ENCODE results near the gene DOCK4. TPM values are rescaled to one million over a fixed set of nuclear protein-coding genes. Genes with fewer than 3 reads are reported as not detected.

Gene DOCK4
- total RNA-seq, 1 experiment from 2014 or later = 4.9 TPM

GRCh38 chr7:111705807-111706206 lies 500.4 kb downstream of the DOCK4 start:
- Histone ChIP-seq H2AFZ (ENCODE audit: low read length) (no peak overlapping the region), H3K9me3 (ENCODE audit: control insufficient read depth, low read depth, low read length) (no peaks in the 10 kb centered on the region), H4K5ac (ENCODE audit: insufficient read length, low read depth, low read length) (no peak overlapping the region), H2BK12ac (ENCODE audit: insufficient read length, low read depth, low read length) (no peak overlapping the region), H4K8ac (replicated peaks; ENCODE audit: insufficient read length, low read depth, low read length) (no peak overlapping the region), H3K23me2 (ENCODE audit: insufficient read length, low read depth, low read length, poor library complexity, severe bottlenecking) (no peaks in the 10 kb centered on the region), H4K20me1 (ENCODE audit: control insufficient read depth, insufficient read depth, insufficient read length) (no peaks in the 10 kb centered on the region), H3K27ac (ENCODE audit: insufficient read length, low read depth, low read length) (no peak overlapping the region), H2BK15ac (ENCODE audit: low read depth, low read length) (no peak overlapping the region), H3K4me2 (ENCODE audit: insufficient read depth, insufficient read length, low read length) (no peak overlapping the region), H3K4ac (ENCODE audit: low read depth, low read length) (no peak overlapping the region), H2BK5ac (ENCODE audit: insufficient read length, low read length) (no peak overlapping the region), H2AK5ac (ENCODE audit: insufficient read length, low read length) (no peak overlapping the region), H3K9ac (ENCODE audit: extremely low read depth, insufficient read length, low read length) (no peak overlapping the region), H3K23ac (ENCODE audit: insufficient read length, low read depth, low read length) (no peak overlapping the region), H3T11ph (ENCODE audit: low read length) (no peak overlapping the region), H3K56ac (ENCODE audit: insufficient read length, low read depth, low read length) (no peak overlapping the region), H2BK20ac (ENCODE audit: low read depth, low read length, poor library complexity, severe bottlenecking) (no peak overlapping the region), H2BK120ac (ENCODE audit: low read depth, low read length, poor library complexity, severe bottlenecking) (no peak overlapping the region), H3K4me1 (ENCODE audit: insufficient read depth, low read length) (no peaks in the 10 kb centered on the region), H3K14ac (ENCODE audit: insufficient read depth, low read length) (no peak overlapping the region), H3K27me3 (ENCODE audit: insufficient read depth, low read length) (no peaks in the 10 kb centered on the region), H3K79me2 (ENCODE audit: insufficient read depth, low read length) (no peaks in the 10 kb centered on the region), H3K18ac (ENCODE audit: insufficient read length, low read depth, low read length) (no peak overlapping the region), H3K79me1 (ENCODE audit: insufficient read depth, low read depth, low read length, poor library complexity, severe bottlenecking) (no peaks in the 10 kb centered on the region), H4K91ac (ENCODE audit: insufficient read length, low read depth, low read length) (no peak overlapping the region)
- Mint-ChIP-seq H3K27me3 (ENCODE audit: low read depth) (no peaks in the 10 kb centered on the region; the same call in 1 of the 2 replicates), H3K9me3 (peaks cover 13 to 19% of the 10 kb centered on the region in 2 experiments; a peak in 4 of 5 replicates), H3K27ac (no peak overlapping the region), H3K36me3 (ENCODE audit: insufficient read depth in 1 of 3, low read depth in 3 of 3) (peaks cover 0 to 7% (median 0%) of the 10 kb centered on the region in 3 experiments; a peak in 4 of 7 replicates), H3K4me1 (peaks cover 7 to 9% of the 10 kb centered on the region in 2 experiments), H3K4me3 (no peak overlapping the region)
- DNase-seq = no peak
- WGBS (ENCODE audit: extremely low coverage, insufficient read length, low lambda C conversion rate) = no CpG with 5 or more reads among the region's 5 CpGs
- no peak for TF ChIP-seq CTCF (conservative IDR thresholded peaks at IDR 0.05)
